Measurements from ENCODE around the gene HSD11B1L.

The HSD11B1L gene

GRCh38 chr19:5680437-5681368 lies at the start of gene HSD11B1L, which contains the start of gene MICOS13:
Gene HSD11B1L (plus strand): TSS chr19:5681027. CDS start chr19:5684833, 3,806 bp downstream.
Gene MICOS13 (minus strand): TSS chr19:5680516. CDS start chr19:5680486, 30 bp downstream.
- H3K4me3 ChIP-seq (ENCODE audit: low read depth, low read length), result peak within 1 kb of the TSS; percentile 85
- TF ChIP-seq CTCF (IDR thresholded peaks at IDR 0.05; ENCODE audit: borderline replicate concordance, insufficient read depth, low read depth, low read length), result no peak

- TF ChIP-seq CTCF (IDR thresholded peaks at IDR 0.05; ENCODE audit: borderline replicate concordance, insufficient read depth, low read depth, low read length), result no peak
- H3K4me3 ChIP-seq (ENCODE audit: low read depth, low read length), result no peak overlapping the region
These were observed 49.1 kb upstream of the HSD11B1L start for GRCh38 chr19:5631567-5632240.

- TF ChIP-seq CTCF (IDR thresholded peaks at IDR 0.05; ENCODE audit: borderline replicate concordance, insufficient read depth, low read depth, low read length), result no peak
- no peak overlapping the region for H3K4me3 ChIP-seq (ENCODE audit: low read depth, low read length)
These were observed 48.6 kb upstream of the HSD11B1L start for GRCh38 chr19:5632241-5632612.

GRCh38 chr19:5632657-5633056 lies 48.2 kb upstream of the HSD11B1L start:
- H3K4me3 ChIP-seq (ENCODE audit: low read depth, low read length), result no peak overlapping the region
- TF ChIP-seq CTCF (IDR thresholded peaks at IDR 0.05; ENCODE audit: borderline replicate concordance, insufficient read depth, low read depth, low read length), result no peak

GRCh38 chr19:5635427-5635826 lies 45.4 kb upstream of the HSD11B1L start:
- no peak for TF ChIP-seq CTCF (IDR thresholded peaks at IDR 0.05; ENCODE audit: borderline replicate concordance, insufficient read depth, low read depth, low read length)

GRCh38 chr19:5637971-5638370 lies 42.9 kb upstream of the HSD11B1L start:
- no peak for TF ChIP-seq CTCF (IDR thresholded peaks at IDR 0.05; ENCODE audit: borderline replicate concordance, insufficient read depth, low read depth, low read length)
- no peak overlapping the region for H3K4me3 ChIP-seq (ENCODE audit: low read depth, low read length)

More at GRCh38 chr19:5635427-5635826, 45.4 kb upstream of the HSD11B1L start:
- no peak overlapping the region for H3K4me3 ChIP-seq (ENCODE audit: low read depth, low read length)
